Prostate gland (tissue), 2 donors: ENCODE data around the gene TMEM200B.

Experiments used
- POLR2AphosphoS5 ChIP-seq: sonication (generic); formaldehyde crosslinking; IDR thresholded peaks from one replicate; pipeline ENCODE4 v1.6.1; 2017; ENCODE audit warnings: antibody characterized with exemption
- TF ChIP-seq, protein P1 (sequence below), 4 experiments: fragments of 200-600 bp in 2 of 4; fragments of 450-650 bp in 2 of 4; sonication (generic) in 2 of 4; IDR thresholded peaks; 1 replicate in 3 of 4; 2 replicates in 1 of 4; pipeline ENCODE4 v1.5.1; 2016 to 2019; ENCODE audit warnings: antibody characterized with exemption in 4 of 4, mild to moderate bottlenecking in 2 of 4, moderate library complexity in 2 of 4

DNA sequence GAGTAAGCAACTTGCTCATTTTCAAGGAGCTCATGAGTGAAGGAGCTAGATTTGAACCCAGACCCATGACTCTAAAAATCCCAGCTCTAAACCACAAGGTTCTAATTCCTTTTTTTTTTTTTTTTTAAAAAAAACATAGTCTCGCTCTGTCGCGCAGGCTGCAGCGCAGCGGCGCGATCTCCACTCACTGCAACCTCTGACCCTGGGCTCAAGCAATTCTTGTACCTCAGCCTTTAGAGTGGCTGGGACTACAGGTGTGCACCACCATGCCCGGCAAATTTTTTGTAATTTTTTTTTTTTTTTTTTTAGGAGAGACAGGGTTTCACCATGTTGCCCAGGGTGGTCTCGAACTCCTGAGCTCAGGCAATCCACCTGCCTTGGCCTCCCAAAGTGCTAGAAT, 44.2 kb upstream of the TMEM200B start:
- no peak for TF ChIP-seq POLR2AphosphoS5
- TF ChIP-seq, protein P1, sequence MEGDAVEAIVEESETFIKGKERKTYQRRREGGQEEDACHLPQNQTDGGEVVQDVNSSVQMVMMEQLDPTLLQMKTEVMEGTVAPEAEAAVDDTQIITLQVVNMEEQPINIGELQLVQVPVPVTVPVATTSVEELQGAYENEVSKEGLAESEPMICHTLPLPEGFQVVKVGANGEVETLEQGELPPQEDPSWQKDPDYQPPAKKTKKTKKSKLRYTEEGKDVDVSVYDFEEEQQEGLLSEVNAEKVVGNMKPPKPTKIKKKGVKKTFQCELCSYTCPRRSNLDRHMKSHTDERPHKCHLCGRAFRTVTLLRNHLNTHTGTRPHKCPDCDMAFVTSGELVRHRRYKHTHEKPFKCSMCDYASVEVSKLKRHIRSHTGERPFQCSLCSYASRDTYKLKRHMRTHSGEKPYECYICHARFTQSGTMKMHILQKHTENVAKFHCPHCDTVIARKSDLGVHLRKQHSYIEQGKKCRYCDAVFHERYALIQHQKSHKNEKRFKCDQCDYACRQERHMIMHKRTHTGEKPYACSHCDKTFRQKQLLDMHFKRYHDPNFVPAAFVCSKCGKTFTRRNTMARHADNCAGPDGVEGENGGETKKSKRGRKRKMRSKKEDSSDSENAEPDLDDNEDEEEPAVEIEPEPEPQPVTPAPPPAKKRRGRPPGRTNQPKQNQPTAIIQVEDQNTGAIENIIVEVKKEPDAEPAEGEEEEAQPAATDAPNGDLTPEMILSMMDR (IDR thresholded peaks at IDR 0.05): no peak
